Heart right ventricle (tissue), 16 donors: Measurements from ENCODE around the gene CRTC3. TPM values are rescaled to one million over a fixed set of nuclear protein-coding genes. Genes with fewer than 3 reads are reported as not detected.
A peak's percentile ranks its signal among the peaks of the same experiment; 100 is the strongest.

Source experiments
- ATAC-seq, 8 donors: fragments of 200-7000 bp; cut with Tn5 transposase; one replicate each; pipeline ENCODE4 v1.9.1; 2020; ENCODE audit warnings: mild to moderate bottlenecking in 8 of 8, moderate library complexity in 8 of 8, moderate number of reproducible peaks in 1 of 8
- DNase-seq, 2 donors: peaks; one replicate each; pipeline ENCODE4 v3.0.0-alpha.2; 2020
- H3K27ac ChIP-seq, 10 donors: fragments of 200-600 bp; sonication (generic) in 2 of 10; one replicate each; pipeline versions ENCODE4 v1.5.0 to v1.8.0; 2020 to 2022; ENCODE audit warnings: mild to moderate bottlenecking in 3 of 10
- H3K27me3 ChIP-seq, 7 donors: fragments of 200-600 bp; one replicate each; pipeline ENCODE4 v1.8.0; 2021 to 2022; ENCODE audit warnings: mild to moderate bottlenecking in 2 of 7
- H3K36me3 ChIP-seq, 9 donors: fragments of 200-600 bp; sonication (generic) in 1 of 9; one replicate each; pipeline versions ENCODE4 v1.5.0 to v1.8.0; 2020 to 2022; ENCODE audit warnings: mild to moderate bottlenecking in 2 of 9
- H3K4me1 ChIP-seq, 9 donors: fragments of 200-600 bp; sonication (generic) in 1 of 9; one replicate each; pipeline versions ENCODE4 v1.5.0 to v1.8.0; 2020 to 2022; ENCODE audit warnings: mild to moderate bottlenecking in 4 of 9
- H3K4me3 ChIP-seq, 10 donors: fragments of 200-600 bp; sonication (generic) in 2 of 10; one replicate each; pipeline versions ENCODE4 v1.5.0 to v1.8.0; 2020 to 2022; ENCODE audit warnings: mild to moderate bottlenecking in 7 of 10, moderate library complexity in 2 of 10
- H3K9me3 ChIP-seq, 11 donors: fragments of 200-600 bp in 10 of 11; sonication (generic) in 2 of 11; one replicate each; pipeline versions ENCODE4 v1.5.0 to v1.8.0; 2013 to 2022; ENCODE audit warnings: mild to moderate bottlenecking in 2 of 11, control low read depth in 1 of 11, moderate library complexity in 1 of 11
- CTCF ChIP-seq, 9 donors: fragments of 200-600 bp; sonication (generic) in 2 of 9; IDR thresholded peaks; one replicate each; pipeline versions ENCODE4 v1.5.0 to v1.8.0; 2021 to 2022; ENCODE audit warnings: antibody characterized with exemption in 9 of 9, mild to moderate bottlenecking in 5 of 9, moderate library complexity in 1 of 9
- WGBS, 2 donors: extraction: QIAGEN DNeasy Blood & Tissue Kit; methylation state at CpG; one replicate each; pipeline ENCODE4 v1.1.7; 2013; ENCODE audit warnings: inconsistent platforms in 1 of 2; 5-methylcytosine and 5-hydroxymethylcytosine counted together
- intact Hi-C, 10 donors: fragments of 100-400 bp; cut with DNase I; formaldehyde crosslinking; loops; one replicate each; pipeline versions ENCODE4 v1.11.1 to v1.14.2; 2022
- polyA plus RNA-seq, 2 donors: library from polyadenylated mRNA; stranded (reverse); fragments of 200-250 nt; gene quantifications; one replicate each; pipeline ENCODE4 v1.2.3, GENCODE V29; 2013
- total RNA-seq, 10 donors: library from RNA; stranded (reverse); fragmentation: NEBNext Ultra II Directional in 3 of 10; extraction: Animal tissue kit (Norgen Biotek cat#: 25700) in 3 of 10; gene quantifications; one replicate each; pipeline versions ENCODE4 v1.2.1 to v1.2.4, GENCODE V29; 2021 to 2023
- donor health status: Arrhythmogenic right ventricular cardiomyopathy.
- donor health status: ischemic (EF 13 %, LVEDD 7.1; RV severe dilation, severe dysfunction).
- donor health status: healthy with polysubstance abuse.
- donor health status: DM: no; HTN: yes; CAD: no.
- donor health status: DM: no; HTN: no; CAD: no.
- donor health status: ischemic (EF 25% LVEDD 6.9; RV normal size, moderate dysfunction).
- donor health status: ischemic (EF 25% LVEDD 5.7; RV mildly dilated, moderate dysfunction).
- donor health status: healthy.
- donor health status: DM: yes; HTN: yes; CAD: no.
- donor health status: Ischemic cardiomyopathy.
- donor health status: ischemic (EF 35%, LVEDD 5.7; RV mildly dilated, moderate dysfunction).
- donor health status: nonischemic (EF 11% LVEDD 7.7; RV severe dilation, severe dysfunction).
- donor health status: DM: yes; HTN: yes; CAD: no.
- donor health status: PGD.
- donor health status: ischemic (EF 29% LVEDD 5.4; RV normal size, mild dysfunction).
- donor health status: nonischemic (EF 23%, LVEDD 6.1; RV moderate dilation, normal function).

The CRTC3 gene
- total and polyA plus RNA-seq, 12 donors, result 11.5 to 34.9 (median 28.3) TPM

GRCh38 chr15:90620379-90621067 lies 90.8 kb downstream of the CRTC3 start:
- peaks cover 0 to 23% (median 3%) of the 10 kb centered on the region in 9 donors for H3K4me1 ChIP-seq

GRCh38 chr15:90623854-90624253 lies 94.1 kb downstream of the CRTC3 start:
- Histone ChIP-seq H3K27ac (peak overlapping the region in 1 of 10 donors; percentile 5), H3K36me3 (peaks cover 0 to 98% (median 54%) of the 10 kb centered on the region in 9 donors), H3K4me1 (peaks cover 0 to 15% (median 0%) of the 10 kb centered on the region in 9 donors), H3K4me3 (no peak overlapping the region), H3K27me3 (no peaks in the 10 kb centered on the region), H3K9me3 (no peaks in the 10 kb centered on the region)
- peak in 5 of 8 donors; percentile 32 to 43 (median 40) for ATAC-seq
- DNase-seq, result no peak
- intact Hi-C loops, result no loop called here
- no peak for TF ChIP-seq CTCF (IDR thresholded peaks at IDR 0.05)
- 78 to 79% methylated on average over 6 of the region's 6 CpGs for WGBS, 2 donors

More at GRCh38 chr15:90620379-90621067, 90.8 kb downstream of the CRTC3 start:
- no peaks in the 10 kb centered on the region for H3K9me3 ChIP-seq
- intact Hi-C loops, result no loop called here
- no peak overlapping the region for H3K4me3 ChIP-seq
- peak overlapping the region in 4 of 10 donors; percentile 26 to 31 (median 29) for H3K27ac ChIP-seq
- TF ChIP-seq CTCF (IDR thresholded peaks at IDR 0.05), result no peak
- WGBS, 2 donors, result 67 to 68% methylated on average over 13 of the region's 13 CpGs
- H3K36me3 ChIP-seq, result peaks cover 0 to 100% (median 47%) of the 10 kb centered on the region in 9 donors
- DNase-seq (no peak), ATAC-seq (peak in 6 of 8 donors; percentile 18 to 48 (median 22))
- H3K27me3 ChIP-seq, result no peaks in the 10 kb centered on the region

GRCh38 chr15:90624278-90624981 lies 94.7 kb downstream of the CRTC3 start:
- no peak overlapping the region for H3K4me3 ChIP-seq
- no peaks in the 10 kb centered on the region for H3K9me3 ChIP-seq
- peak overlapping the region in 1 of 10 donors; percentile 5 for H3K27ac ChIP-seq
- DNase-seq (no peak), ATAC-seq (peak in 4 of 8 donors; percentile 16 to 72 (median 52))
- H3K36me3 ChIP-seq, result peaks cover 0 to 98% (median 56%) of the 10 kb centered on the region in 9 donors
- peaks cover 0 to 15% (median 0%) of the 10 kb centered on the region in 9 donors for H3K4me1 ChIP-seq
- intact Hi-C loops, result no loop called here
- no peak for TF ChIP-seq CTCF (IDR thresholded peaks at IDR 0.05)
- no peaks in the 10 kb centered on the region for H3K27me3 ChIP-seq
- 68 to 79% methylated on average over 13 of the region's 13 CpGs for WGBS, 2 donors

GRCh38 chr15:90625037-90625436 lies 95.3 kb downstream of the CRTC3 start:
- TF ChIP-seq CTCF (IDR thresholded peaks at IDR 0.05), result no peak
- H3K4me3 ChIP-seq, result no peak overlapping the region
- 86 to 95% methylated on average over 7 of the region's 7 CpGs for WGBS, 2 donors
- H3K9me3 ChIP-seq, result no peaks in the 10 kb centered on the region
- ATAC-seq (no peak), DNase-seq (no peak)
- no peaks in the 10 kb centered on the region for H3K27me3 ChIP-seq
- H3K27ac ChIP-seq, result no peak overlapping the region
- intact Hi-C loops, result no loop called here
- peaks cover 0 to 98% (median 56%) of the 10 kb centered on the region in 9 donors for H3K36me3 ChIP-seq
- H3K4me1 ChIP-seq, result peaks cover 0 to 10% (median 0%) of the 10 kb centered on the region in 9 donors
